ENCODE data around the gene S100G.

GRCh38 chrX:16617382-16617781 lies 32.6 kb upstream of the S100G start:
- no peak for TF ChIP-seq CTCF (IDR thresholded peaks at IDR 0.05)
- no peak for TF ChIP-seq POLR2AphosphoS5 (IDR thresholded peaks at IDR 0.05)
- TF ChIP-seq POLR2A (IDR thresholded peaks at IDR 0.05): no peak
- TF ChIP-seq EP300 (IDR thresholded peaks at IDR 0.05): no peak

All from stomach (tissue), 4 donors.